NCI-H187 (cell line): Measurements from ENCODE around the gene DCAF8L2.
"Not testable (repeated sequence)": the region's sequence is repeated elsewhere in the genome, so short reads cannot be mapped to it uniquely, and the experiment has no call there.

ENCODE experiments used
- DNase-seq, 2 experiments: peaks; one replicate each; lab custom pipeline; 2025; lab: John Stamatoyannopoulos, UW

The DCAF8L2 gene

GRCh38 chrX:27679281-27679680, 89.1 kb downstream of the DCAF8L2 start:
- DNase-seq, result no peak

GRCh38 chrX:27680726-27681125, 90.6 kb downstream of the DCAF8L2 start:
- no peak for DNase-seq

- not testable (repeated sequence) for DNase-seq
These were observed 93.5 kb downstream of the DCAF8L2 start for GRCh38 chrX:27683566-27684208.

GRCh38 chrX:27694667-27695066, 104.5 kb downstream of the DCAF8L2 start:
- DNase-seq, result no peak

GRCh38 chrX:27706526-27706925, 116.4 kb downstream of the DCAF8L2 start:
- DNase-seq, result no peak

GRCh38 chrX:27715610-27716009, 125.5 kb downstream of the DCAF8L2 start:
- DNase-seq, result no peak

- no peak for DNase-seq
These were observed 138.1 kb downstream of the DCAF8L2 start for GRCh38 chrX:27728291-27728690.

- no peak for DNase-seq
These were observed 141.8 kb downstream of the DCAF8L2 start for GRCh38 chrX:27731962-27732361.

GRCh38 chrX:27735914-27736313, 145.8 kb downstream of the DCAF8L2 start:
- DNase-seq, result no peak

GRCh38 chrX:27740933-27741332, 150.8 kb downstream of the DCAF8L2 start:
- no peak for DNase-seq

- not testable (repeated sequence) for DNase-seq
These were observed 153.4 kb downstream of the DCAF8L2 start for GRCh38 chrX:27743521-27743920.

- no peak for DNase-seq
These were observed 156.4 kb downstream of the DCAF8L2 start for GRCh38 chrX:27746516-27746915.

GRCh38 chrX:27750298-27750697, 160.2 kb downstream of the DCAF8L2 start:
- DNase-seq, result not testable (repeated sequence)

GRCh38 chrX:27751976-27752375, 161.8 kb downstream of the DCAF8L2 start:
- no peak for DNase-seq

- DNase-seq, result no peak
These were observed 175.6 kb downstream of the DCAF8L2 start for GRCh38 chrX:27765718-27766117.

GRCh38 chrX:27767387-27767786, 177.2 kb downstream of the DCAF8L2 start:
- DNase-seq, result no peak

GRCh38 chrX:27775984-27776383, 185.8 kb downstream of the DCAF8L2 start:
- DNase-seq, result no peak

GRCh38 chrX:27796640-27797257, 206.6 kb downstream of the DCAF8L2 start:
- DNase-seq, result no peak

GRCh38 chrX:27797575-27797974, 207.4 kb downstream of the DCAF8L2 start:
- no peak for DNase-seq
